ENCODE results near the gene ROBO2. TPM values are rescaled to one million over a fixed set of nuclear protein-coding genes. Genes with fewer than 3 reads are reported as not detected.

The ROBO2 gene
- total and polyA plus RNA-seq, 8 donors: 0.65 to 4.3 (median 1.6) TPM

DNA sequence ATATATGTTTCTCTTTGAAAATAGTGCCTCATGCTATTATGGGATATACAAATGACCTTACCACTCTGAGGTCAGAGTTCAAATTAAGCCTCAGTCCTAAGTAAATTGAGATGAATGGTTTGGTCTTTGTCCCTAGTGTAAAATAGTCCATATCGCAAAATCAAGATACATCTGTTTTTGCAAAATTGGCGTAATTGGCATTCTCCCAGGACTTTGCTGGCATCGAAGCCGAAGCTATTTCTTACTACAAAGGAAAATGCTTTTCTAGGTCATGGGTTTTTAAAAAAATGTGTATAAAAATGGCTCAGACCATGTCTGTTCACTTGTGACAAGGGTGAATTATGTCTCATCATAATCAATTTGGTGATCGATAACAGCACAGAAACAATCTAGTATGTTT, 25.9 kb downstream of the ROBO2 start:
- DNase-seq (no peak), FAIRE-seq (no peak), ATAC-seq (no peak)
- no peak overlapping the region for H3K4me3 ChIP-seq
- intact Hi-C loops (cut with DNase I): no loop called here
- H3K4me1 ChIP-seq: no peaks in the 10 kb centered on the region
- TF ChIP-seq, protein P1, sequence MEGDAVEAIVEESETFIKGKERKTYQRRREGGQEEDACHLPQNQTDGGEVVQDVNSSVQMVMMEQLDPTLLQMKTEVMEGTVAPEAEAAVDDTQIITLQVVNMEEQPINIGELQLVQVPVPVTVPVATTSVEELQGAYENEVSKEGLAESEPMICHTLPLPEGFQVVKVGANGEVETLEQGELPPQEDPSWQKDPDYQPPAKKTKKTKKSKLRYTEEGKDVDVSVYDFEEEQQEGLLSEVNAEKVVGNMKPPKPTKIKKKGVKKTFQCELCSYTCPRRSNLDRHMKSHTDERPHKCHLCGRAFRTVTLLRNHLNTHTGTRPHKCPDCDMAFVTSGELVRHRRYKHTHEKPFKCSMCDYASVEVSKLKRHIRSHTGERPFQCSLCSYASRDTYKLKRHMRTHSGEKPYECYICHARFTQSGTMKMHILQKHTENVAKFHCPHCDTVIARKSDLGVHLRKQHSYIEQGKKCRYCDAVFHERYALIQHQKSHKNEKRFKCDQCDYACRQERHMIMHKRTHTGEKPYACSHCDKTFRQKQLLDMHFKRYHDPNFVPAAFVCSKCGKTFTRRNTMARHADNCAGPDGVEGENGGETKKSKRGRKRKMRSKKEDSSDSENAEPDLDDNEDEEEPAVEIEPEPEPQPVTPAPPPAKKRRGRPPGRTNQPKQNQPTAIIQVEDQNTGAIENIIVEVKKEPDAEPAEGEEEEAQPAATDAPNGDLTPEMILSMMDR (IDR thresholded peaks at IDR 0.05): no peak
- WGBS, 2 donors: 72 to 88% methylated on average over 5 of the region's 5 CpGs
- H3K36me3 ChIP-seq: no peaks in the 10 kb centered on the region
- no peaks in the 10 kb centered on the region for H3K9me3 ChIP-seq
- no peaks in the 10 kb centered on the region for H3K27me3 ChIP-seq
- no peak overlapping the region for H3K27ac ChIP-seq

DNA sequence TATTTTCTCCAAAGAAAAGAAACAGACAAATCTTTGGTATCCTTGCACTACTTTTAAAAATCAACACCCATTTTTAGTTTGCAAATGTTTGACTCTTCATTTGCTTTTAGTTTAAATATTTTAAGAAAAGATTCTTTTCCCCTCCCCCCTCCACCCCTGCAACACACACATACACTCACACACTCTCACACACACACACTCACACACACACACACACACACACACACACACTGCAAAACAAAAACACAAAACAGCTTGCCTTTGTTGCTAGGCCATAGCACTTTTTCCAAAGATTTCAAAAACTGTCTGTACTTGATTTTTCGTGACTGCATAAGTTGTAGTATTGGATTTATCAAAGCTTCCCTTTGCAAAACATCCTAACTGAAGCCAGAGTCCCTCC, 26.9 kb downstream of the ROBO2 start:
- FAIRE-seq (no peak), ATAC-seq (no peak), DNase-seq (no peak)
- TF ChIP-seq, protein P1 (IDR thresholded peaks at IDR 0.05): no peak
- WGBS, 2 donors: 83 to 89% methylated on average over 1 of the region's 1 CpG
- H3K36me3 ChIP-seq: no peaks in the 10 kb centered on the region
- H3K9me3 ChIP-seq: no peaks in the 10 kb centered on the region
- no peak overlapping the region for H3K4me3 ChIP-seq
- H3K27me3 ChIP-seq: no peaks in the 10 kb centered on the region
- H3K4me1 ChIP-seq: no peaks in the 10 kb centered on the region
- no peak overlapping the region for H3K27ac ChIP-seq
- intact Hi-C loops (cut with DNase I): no loop called here

DNA sequence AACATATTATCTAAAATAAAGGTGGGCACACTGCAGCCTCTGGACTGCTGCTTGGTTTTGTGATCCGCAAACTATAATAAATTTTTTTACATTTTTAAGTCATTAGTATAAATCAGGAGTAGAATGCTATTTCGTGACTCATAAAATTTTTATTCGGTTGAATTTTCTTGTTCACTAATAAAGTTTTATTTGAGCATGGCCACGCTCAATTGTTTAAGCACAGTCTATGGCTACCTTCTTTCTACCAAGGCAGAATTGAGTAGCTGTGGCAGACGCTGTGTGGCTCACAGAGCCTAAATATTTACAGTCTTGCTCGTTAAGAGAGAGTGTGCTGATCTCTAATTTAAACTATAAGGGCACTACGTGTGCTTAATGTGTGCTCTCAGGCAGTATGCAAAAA, 28.9 kb downstream of the ROBO2 start:
- H3K27ac ChIP-seq: no peak overlapping the region
- no peaks in the 10 kb centered on the region for H3K27me3 ChIP-seq
- H3K4me1 ChIP-seq: no peaks in the 10 kb centered on the region
- FAIRE-seq (no peak), ATAC-seq (no peak), DNase-seq (no peak)
- TF ChIP-seq, protein P1 (IDR thresholded peaks at IDR 0.05): no peak
- H3K4me3 ChIP-seq: no peak overlapping the region
- WGBS, 2 donors: 80 to 87% methylated on average over 7 of the region's 7 CpGs
- intact Hi-C loops (cut with DNase I): no loop called here
- H3K9me3 ChIP-seq: no peaks in the 10 kb centered on the region
- no peaks in the 10 kb centered on the region for H3K36me3 ChIP-seq

DNA sequence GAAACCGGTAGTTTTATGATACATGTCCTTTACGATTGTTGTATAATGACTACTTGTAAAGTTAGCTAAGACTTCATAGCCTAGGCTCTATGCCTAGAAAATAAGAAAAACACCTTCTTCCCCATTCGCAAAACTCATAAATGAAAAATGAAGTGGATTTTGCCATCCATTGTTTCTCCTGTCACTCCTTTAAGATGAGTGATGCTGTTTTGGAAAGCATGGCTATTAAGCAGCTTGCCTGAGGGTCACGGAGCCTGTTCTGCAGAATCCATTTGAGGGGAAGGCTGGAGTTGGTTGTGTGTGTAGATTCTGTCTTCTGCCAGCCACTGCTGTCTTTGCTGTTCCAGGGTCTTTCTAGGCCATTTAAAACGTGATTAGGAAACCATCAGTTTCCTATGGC, 31.5 kb downstream of the ROBO2 start:
- intact Hi-C loops (cut with DNase I): no loop called here
- FAIRE-seq: no peak
- no peak overlapping the region for H3K27ac ChIP-seq
- no peak for ATAC-seq
- 85 to 93% methylated on average over 5 of the region's 5 CpGs for WGBS, 2 donors
- H3K9me3 ChIP-seq: no peaks in the 10 kb centered on the region
- TF ChIP-seq, protein P1 (IDR thresholded peaks at IDR 0.05): no peak
- no peak overlapping the region for H3K4me3 ChIP-seq
- H3K36me3 ChIP-seq: no peaks in the 10 kb centered on the region
- no peak for DNase-seq
- no peaks in the 10 kb centered on the region for H3K4me1 ChIP-seq
- no peaks in the 10 kb centered on the region for H3K27me3 ChIP-seq

DNA sequence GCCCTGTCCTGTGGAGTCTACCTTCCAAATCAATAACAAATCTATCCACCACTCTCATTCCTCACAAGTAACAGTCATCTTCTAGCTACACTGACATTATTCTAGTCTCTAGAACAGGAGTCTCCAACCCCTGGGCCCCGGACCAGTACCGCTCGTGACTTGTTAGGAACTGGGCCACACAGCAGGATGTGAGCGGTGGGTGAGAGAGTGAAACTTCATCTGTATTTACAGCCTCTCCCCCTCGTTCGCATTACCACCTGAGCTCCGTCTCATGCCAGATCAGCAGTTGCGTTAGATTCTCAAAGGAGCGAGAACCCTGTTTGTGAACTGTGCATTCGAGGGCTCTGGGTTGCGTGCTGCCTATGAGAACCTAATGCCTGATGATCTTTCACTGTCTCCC, 31.9 kb downstream of the ROBO2 start:
- ATAC-seq: no peak
- no peak for FAIRE-seq
- TF ChIP-seq, protein P1 (IDR thresholded peaks at IDR 0.05): no peak
- no peaks in the 10 kb centered on the region for H3K27me3 ChIP-seq
- intact Hi-C loops (cut with DNase I): no loop called here
- H3K27ac ChIP-seq: no peak overlapping the region
- 93 to 95% methylated on average over 11 of the region's 11 CpGs for WGBS, 2 donors
- no peaks in the 10 kb centered on the region for H3K4me1 ChIP-seq
- DNase-seq: no peak
- H3K4me3 ChIP-seq: no peak overlapping the region
- no peaks in the 10 kb centered on the region for H3K9me3 ChIP-seq
- no peaks in the 10 kb centered on the region for H3K36me3 ChIP-seq

Data from pancreas (tissue), 10 donors.